GM19463 (cell line): ENCODE results near the gene AHCYL1.

Source experiments
- ATAC-seq: cut with Tn5 transposase; IDR thresholded peaks from one replicate; pipeline ENCODE4 v1.9.1; 2021; ENCODE audit warnings: mild to moderate bottlenecking, moderate library complexity; ENCODE audit not compliant: unreplicated experiment

AHCYL1 gene

GRCh38 chr1:110034451-110035235 lies 50.1 kb downstream of the AHCYL1 start, which contains the start of gene STRIP1:
TSS of gene STRIP1 (plus strand) at chr1:110034624. CDS start at chr1:110034638, 14 bp downstream.
- ATAC-seq = peak; percentile 87

DNA sequence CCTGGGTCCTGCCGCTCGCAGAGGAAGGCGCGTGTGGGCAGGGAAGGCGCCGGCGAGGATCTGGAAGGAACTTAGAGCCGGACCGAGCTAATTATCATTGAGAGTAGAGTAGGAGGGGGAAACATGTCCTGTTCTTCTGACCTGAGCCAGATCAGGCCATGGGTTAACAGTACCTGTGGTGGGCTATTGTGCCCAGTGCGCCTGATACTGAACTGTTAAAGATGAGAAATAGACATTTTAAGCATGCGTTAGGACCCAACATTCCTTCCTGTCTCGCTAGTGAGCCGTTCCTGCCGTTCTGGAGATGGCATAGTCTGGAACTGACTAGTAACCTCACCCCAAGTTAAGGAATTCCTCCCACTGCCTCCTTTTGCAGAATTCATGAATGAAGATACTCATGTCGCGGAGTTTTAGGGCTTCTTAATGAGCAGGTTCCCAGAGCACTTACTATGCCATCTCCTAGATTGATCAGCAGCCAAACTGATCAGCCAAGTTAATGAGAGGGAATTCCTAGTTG lies 50.7 kb downstream of the AHCYL1 start:
- peak; percentile 14 for ATAC-seq

DNA sequence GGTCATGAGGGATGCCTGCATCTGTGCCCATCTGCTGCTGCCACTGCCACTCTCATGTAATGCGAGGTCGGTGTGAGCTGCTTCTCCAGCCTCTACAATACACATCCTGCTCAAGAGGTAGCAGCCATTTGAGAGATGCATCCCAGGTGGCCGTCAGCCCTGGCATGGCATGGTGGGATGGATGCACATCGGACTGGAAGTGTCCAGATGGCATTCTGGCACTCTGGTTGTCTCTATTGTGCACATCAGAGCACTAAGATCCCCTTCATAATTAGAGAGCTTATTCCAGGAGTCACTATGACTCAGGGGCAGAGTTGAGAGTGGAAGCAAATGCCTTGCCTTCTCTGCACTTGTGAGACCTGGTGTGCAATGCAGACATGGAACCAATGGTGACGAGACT lies 53.7 kb downstream of the AHCYL1 start:
- no peak for ATAC-seq

GRCh38 chr1:110039641-110040040 lies 55.1 kb downstream of the AHCYL1 start:
- no peak for ATAC-seq

DNA sequence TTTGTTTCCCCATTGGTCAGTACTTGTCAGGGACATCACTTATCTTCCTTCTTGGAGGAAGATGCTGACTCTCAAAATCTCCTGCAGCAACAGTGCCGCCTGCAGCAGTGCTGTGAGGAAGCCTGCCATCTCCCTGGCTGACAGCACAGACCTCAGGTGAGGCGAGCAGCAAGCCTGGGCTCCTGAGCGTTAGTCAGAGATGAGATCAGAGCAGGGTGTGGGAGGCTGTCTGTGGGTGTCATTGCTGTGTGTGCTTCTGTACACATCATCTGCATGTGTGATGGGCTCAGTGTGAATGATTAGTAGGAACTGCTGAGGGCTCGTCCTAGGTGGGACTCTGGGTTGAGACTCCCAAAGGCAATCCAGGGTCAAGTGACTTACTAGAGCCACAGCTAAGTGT lies 56.0 kb downstream of the AHCYL1 start:
- ATAC-seq = no peak

- ATAC-seq = no peak
These were observed 58.5 kb downstream of the AHCYL1 start for GRCh38 chr1:110043016-110043415.

GRCh38 chr1:110047463-110047862 lies 62.9 kb downstream of the AHCYL1 start:
- ATAC-seq = no peak

DNA sequence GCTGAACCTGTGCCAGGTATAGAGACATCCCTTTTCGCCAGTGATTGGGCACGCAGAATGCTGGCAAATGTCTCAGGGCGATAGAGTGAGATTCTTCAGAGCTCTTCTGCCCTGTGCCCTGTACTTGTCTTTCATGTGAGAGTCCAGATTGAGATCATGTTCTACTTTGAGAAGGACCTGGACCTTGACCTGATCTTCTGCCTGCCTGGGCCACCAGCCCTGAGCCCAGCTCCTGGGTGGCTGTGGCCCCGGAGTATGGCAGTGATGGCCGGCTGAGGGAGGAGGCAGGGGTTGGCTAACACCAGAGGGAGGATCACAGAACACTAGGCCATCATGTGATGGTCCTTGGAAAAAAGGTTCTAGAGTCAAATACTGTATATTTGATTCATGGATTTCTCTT lies 63.7 kb downstream of the AHCYL1 start:
- ATAC-seq = no peak

GRCh38 chr1:110048923-110049601 lies 64.5 kb downstream of the AHCYL1 start:
- ATAC-seq = no peak

- ATAC-seq = no peak
These were observed 65.4 kb downstream of the AHCYL1 start for GRCh38 chr1:110049801-110050601.

DNA sequence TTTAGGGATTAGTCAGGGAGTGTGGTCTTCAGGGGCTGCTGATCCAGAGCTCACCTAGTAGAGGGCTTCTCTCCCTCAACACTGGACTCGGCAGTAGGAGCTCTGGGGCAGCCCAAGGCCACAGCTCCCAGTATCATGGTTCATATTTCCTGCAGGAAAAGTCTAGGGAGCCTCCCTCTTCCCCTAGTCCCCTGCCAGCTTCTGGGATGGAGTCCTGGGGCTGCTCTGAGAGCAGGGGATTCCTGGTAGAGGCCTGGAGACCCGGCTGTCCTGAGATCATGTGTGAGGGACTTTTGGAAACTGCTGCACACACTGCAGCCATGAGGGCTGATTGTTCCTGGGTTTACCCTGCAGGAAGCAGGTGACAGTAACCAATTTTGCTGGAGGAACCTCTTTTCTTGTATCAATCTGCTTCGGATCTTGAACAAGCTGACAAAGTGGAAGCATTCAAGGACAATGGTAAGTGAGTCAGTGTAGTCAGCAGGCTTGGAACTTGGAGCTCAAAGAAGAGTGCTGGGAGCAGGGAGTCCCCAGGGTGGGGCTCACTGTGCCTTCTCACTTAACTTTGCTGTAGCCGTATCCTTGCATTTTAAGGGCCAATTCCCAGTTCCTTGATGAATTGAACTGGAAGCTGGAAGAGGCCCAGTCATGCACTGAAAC lies 66.2 kb downstream of the AHCYL1 start:
- no peak for ATAC-seq

GRCh38 chr1:110051262-110051648 lies 66.7 kb downstream of the AHCYL1 start:
- no peak for ATAC-seq

DNA sequence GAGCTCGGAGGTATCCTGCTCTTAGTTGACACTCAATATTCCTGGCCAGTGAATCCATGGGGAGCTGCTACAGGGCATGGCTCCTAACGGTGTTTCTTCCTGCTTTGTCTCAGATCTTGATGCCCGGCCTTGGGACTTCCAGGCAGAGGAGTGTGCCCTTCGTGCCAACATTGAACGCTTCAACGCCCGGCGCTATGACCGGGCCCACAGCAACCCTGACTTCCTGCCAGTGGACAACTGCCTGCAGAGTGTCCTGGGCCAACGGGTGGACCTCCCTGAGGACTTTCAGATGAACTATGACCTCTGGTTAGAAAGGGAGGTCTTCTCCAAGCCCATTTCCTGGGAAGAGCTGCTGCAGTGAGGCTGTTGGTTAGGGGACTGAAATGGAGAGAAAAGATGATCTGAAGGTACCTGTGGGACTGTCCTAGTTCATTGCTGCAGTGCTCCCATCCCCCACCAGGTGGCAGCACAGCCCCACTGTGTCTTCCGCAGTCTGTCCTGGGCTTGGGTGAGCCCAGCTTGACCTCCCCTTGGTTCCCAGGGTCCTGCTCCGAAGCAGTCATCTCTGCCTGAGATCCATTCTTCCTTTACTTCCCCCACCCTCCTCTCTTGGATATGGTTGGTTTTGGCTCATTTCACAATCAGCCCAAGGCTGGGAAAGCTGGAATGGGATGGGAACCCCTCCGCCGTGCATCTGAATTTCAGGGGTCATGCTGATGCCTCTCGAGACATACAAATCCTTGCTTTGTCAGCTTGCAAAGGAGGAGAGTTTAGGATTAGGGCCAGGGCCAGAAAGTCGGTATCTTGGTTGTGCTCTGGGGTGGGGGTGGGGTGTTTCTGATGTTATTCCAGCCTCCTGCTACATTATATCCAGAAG lies 69.2 kb downstream of the AHCYL1 start:
- no peak for ATAC-seq

DNA sequence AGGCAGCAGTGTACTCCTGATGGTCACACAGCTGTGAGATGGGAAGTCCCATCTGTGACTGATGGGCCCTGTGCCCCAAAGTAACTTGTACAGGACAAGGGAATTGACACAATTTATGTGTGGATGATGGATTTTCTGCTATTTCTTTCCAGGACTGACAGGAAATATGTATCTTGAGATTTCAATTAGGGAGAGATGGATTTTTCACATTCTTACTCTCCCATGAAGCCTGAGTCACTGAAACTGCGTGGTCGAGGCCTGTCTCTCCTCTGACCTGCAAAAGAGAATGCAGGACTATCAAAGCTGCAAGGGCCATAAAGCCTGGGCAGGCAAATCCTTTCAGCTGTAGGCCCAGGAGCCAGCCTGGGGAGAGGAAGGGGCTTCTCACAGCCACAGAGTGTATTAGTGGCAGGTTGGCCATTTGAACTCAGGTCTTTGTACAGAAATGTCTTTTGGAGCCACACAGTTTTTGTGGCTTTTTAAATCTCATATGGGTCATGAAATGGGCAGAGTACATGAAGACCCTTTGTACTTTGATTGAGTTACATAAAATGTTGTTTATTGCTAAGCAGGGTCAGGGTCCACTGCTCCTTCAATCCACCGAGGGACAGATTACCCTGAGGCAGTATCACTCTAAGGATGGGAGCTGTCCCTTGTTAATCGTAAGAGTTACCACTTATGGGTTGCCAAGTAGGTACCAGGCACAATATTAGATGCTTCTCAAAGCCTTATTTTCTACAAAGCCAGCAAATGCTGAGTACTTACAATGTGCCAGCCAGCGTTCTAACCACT lies 71.1 kb downstream of the AHCYL1 start:
- no peak for ATAC-seq

- no peak for ATAC-seq
These were observed 71.7 kb downstream of the AHCYL1 start for GRCh38 chr1:110056285-110056683.

GRCh38 chr1:110056776-110057175 lies 72.2 kb downstream of the AHCYL1 start:
- ATAC-seq = no peak

DNA sequence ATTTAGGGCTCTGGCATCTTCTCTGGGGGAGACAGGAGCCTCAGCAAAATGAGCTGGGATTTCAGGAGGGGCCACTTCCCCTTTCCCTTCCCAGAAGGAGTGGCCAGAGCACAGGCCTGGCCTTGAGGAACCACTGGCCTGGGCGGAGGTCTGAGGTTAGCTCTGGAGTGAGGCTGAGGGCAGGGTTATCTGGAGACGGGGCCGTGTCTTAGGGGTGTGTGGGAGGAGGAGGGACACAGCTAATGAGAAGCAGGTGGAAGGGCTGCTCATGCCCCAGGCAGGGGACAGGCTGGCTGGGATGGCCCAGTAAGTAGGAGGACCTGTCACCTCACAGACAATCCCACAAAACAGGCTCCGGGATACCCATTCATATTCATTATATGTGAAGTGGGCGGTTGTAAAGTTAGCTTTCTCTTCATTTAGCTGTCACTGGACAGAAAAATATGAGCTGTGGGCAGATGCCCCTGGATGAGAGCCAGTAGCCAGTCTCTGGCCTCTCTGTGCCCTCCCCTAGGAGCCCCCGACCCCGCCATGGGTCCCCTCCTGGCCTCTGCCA lies 73.5 kb downstream of the AHCYL1 start:
- no peak for ATAC-seq

DNA sequence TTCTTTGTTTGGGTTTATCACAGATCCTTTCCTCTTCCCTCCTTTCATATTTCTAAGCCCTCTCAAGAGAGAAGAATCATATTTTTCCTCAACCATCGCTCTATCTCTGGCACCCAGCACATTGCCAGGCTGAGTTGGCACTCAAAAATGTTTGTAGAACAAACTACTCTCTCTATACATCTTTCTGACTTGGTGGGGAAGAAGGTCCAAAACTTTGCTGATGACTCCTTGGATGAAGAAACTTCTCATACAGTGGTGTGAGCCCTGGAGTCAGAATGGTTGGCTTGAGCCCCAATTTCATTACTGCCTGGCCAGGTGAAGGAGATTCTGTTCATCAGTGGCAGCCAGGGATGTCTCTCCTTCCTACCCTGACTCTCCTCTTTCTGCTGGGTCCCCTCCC lies 74.0 kb downstream of the AHCYL1 start:
- no peak for ATAC-seq
